ENCODE results near the gene CLCN6.

DNA sequence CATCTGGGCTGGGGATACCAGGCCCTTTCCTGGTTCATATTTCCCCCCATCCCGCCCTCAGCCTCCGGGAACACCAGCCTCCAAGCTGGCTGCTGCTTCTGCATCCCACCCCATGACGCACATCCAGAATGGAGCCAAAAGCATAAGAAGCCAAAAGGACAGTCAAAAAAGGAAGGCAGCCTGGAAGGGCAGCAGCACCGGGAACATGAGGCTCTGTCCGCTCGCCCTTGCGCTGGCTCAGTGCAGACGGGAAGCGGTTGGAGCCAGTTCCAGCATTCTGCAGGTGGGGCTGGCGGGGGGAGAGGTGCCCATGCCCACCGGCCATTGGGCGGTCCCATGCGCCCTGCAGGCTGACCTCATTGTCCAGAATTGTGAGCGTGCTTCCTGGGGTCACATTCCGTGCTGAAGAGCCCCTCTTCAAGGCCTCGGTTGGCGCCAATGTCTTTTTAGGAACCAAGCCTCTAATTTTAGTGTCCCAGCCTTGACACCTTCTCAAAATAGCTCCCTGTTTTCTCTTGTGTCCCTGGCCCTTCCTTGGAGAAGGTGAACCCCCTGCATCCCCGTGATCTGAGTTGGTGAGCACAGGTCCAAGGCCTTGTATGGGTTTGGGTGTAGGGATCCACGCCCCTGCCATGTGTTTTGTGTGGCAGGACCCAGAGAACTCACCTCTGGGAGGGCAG is 81.1 kb downstream of the CLCN6 start:
- TF ChIP-seq SUZ12 (IDR thresholded peaks at IDR 0.05) (no peak), ELF4 (IDR thresholded peaks at IDR 0.05) (no peak), ZNF384 (IDR thresholded peaks at IDR 0.05) (no peak), SP1 (IDR thresholded peaks at IDR 0.05) (no peak), TARDBP (IDR thresholded peaks at IDR 0.05) (no peak), FOXA1 (IDR thresholded peaks at IDR 0.05) (no peak), BHLHE40 (IDR thresholded peaks at IDR 0.05; ENCODE audit: borderline replicate concordance) (no peak)

Measured in HEK293T (cell line).